Medulla oblongata (tissue), 1 donor: ENCODE measurements around the gene COL7A1.
A peak's percentile ranks its signal among the peaks of the same experiment; 100 is the strongest.

Experiments used
- DNase-seq: peaks from one replicate; pipeline ENCODE4 v3.0.0-alpha.2; 2015; ENCODE audit errors: extremely low spot score

COL7A1 gene

DNA sequence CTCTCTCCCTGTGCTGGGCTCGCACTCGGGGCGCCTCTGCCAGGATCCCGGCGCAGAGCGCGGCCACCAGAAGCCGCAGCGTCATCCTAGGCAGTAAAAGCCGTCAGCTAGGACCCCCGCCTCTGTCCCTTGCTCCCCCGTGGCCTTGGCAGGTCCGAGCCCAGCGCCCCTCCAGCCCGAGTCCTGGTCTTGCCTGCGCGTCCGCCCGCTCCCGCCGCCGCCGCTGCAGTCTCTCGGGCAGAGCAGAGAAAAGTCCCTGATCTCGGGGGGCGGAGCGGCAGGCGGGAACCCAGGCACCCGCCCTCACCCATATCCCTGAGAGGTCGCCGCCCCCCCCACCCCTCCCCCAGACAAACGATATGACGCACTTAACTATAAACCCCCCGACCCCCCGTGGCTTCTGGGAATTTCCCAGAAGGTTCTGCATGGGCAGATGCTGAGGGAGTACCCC is at the start of gene COL7A1:
COL7A1 (minus strand) TSS at position 255 of the 451 bp plus-strand sequence; CDS start at position 85, 170 bp downstream.
- no peak for DNase-seq

- DNase-seq, result no peak
Observed at GRCh38 chr3:48642605-48643004, 47.5 kb upstream of the COL7A1 start.

GRCh38 chr3:48641396-48641795 is 46.3 kb upstream of the COL7A1 start:
- no peak for DNase-seq

GRCh38 chr3:48639944-48640606 is 44.9 kb upstream of the COL7A1 start:
- no peak for DNase-seq

GRCh38 chr3:48637305-48637704 is 42.2 kb upstream of the COL7A1 start:
- no peak for DNase-seq

GRCh38 chr3:48636149-48636655 is 41.1 kb upstream of the COL7A1 start:
- DNase-seq, result no peak

GRCh38 chr3:48635222-48636021 is 40.3 kb upstream of the COL7A1 start, which contains the start of gene SLC26A6:
TSS of gene SLC26A6 (minus strand) at chr3:48635461. CDS start at chr3:48635393, 68 bp downstream.
- DNase-seq, result peak; percentile 98

DNA sequence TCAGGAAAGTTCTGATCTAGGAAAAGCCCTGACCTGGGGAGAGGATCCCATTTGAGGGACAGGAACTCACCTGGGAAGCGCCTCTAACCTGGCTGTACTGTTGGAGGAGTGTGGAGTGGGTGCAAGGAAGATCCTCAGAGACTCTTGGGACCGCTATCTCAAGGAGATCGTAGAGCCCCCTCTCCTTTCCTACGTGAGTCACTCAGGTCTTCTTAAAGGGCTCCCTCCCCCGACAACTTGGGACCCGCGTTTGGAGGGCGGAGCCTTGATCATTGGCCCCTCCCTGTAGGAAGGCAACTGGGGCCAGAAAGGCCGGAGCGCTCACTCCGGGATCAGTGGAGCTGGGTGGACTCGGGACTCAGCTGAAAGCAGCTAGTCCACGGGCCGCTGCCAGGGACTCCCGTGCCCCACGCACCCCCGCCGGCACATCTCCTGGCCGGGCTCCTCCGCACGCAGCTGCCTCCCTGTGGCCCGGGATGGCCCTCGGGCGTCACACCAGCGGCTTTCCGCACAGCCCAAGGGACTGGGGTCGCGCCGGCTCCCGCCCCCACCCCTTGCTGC is 39.6 kb upstream of the COL7A1 start:
- peak; percentile 22 for DNase-seq

GRCh38 chr3:48633743-48634142 is 38.6 kb upstream of the COL7A1 start:
- no peak for DNase-seq

DNA sequence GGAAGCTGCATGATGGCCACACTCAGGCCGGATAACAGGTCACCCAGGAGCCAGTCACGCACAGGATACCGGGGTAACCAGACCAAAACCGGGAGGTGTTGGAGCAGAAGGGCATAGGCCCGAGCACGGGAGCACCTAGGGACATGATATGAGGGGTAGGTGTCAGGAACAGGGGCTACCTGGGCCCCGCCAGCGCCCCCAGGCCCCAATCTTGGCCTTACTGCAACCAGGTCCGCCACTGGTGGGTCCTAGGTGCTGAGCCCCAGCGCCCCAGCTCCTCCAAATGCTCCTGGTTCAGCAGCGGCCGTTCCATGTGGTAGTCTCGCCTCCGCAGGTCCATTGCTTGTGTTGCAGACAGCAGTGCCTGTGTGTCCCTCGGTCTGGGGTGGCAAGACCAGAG is 38.1 kb upstream of the COL7A1 start:
- DNase-seq, result no peak

GRCh38 chr3:48631516-48632448 is 36.7 kb upstream of the COL7A1 start:
- DNase-seq, result no peak

GRCh38 chr3:48630833-48631232 is 35.7 kb upstream of the COL7A1 start:
- DNase-seq, result no peak

DNA sequence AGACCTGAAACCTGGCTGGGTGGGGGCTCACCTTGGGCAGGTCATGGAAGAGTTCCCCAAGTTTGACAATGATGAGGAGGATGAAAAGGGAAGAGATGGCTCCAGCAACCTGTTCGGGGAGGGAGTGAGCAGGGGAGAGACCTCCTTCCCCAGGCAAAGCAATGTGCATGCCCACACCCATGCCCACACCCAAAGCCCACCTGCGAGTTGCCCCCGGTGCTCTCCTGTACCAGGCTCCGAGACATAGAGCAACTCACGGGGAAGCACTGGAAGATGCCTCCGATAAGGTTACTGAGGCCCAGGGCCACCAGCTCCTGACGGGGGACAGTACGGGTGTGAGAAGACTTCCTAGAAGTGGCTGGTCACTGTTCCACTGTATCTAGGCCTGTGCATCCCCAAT is 35.3 kb upstream of the COL7A1 start:
- no peak for DNase-seq

- no peak for DNase-seq
Observed at GRCh38 chr3:48629894-48630293, 34.8 kb upstream of the COL7A1 start.

- DNase-seq, result no peak
Observed at GRCh38 chr3:48628277-48629017, 33.3 kb upstream of the COL7A1 start.

DNA sequence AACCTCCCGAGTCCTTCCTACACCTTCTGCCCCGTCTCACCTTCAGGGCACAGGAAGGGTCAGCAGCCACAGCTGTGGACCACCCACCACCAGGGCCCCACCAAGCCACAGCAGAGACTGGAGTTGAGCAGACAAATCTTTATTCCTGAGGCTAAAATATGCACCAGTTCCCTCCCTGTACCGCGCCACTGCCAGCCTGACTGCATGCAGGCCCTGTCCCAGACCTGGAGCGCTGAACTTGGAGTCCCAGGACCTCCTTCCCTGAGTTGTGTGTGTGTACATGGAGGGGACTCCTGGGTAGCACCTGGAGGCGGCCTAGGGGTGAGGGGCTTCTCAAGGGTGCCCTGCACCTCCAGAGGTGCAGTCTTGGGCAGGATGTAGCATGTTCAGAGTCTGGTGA is 30.5 kb upstream of the COL7A1 start:
- no peak for DNase-seq

- DNase-seq, result no peak
Observed at GRCh38 chr3:48624767-48625166, 29.6 kb upstream of the COL7A1 start.

- DNase-seq, result no peak
Observed at GRCh38 chr3:48623851-48624547, 28.9 kb upstream of the COL7A1 start.

DNA sequence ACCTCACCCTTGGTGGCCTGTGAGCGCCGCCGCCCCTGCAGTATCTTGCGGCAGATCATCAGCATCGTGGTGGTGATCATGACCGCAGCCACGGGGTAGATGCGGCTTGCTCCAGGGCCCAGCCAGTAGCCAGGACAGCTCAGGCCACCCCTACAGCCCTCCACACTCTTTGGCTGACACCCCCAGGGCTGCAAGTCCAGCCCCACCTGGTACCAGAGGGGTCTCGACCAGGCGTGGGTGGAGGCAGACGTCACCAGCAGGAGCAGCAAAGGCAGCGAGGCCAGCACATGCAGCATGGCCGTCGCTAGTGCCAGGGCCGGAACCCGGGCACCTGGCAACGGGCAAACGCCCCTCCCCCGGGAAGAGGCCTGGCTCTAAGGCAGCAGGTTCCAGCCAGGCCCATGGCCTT is 26.3 kb upstream of the COL7A1 start, which contains the start of gene TMEM89:
TMEM89 (minus strand) TSS at position 309 of the 409 bp plus-strand sequence; CDS start at position 296, 13 bp downstream.
- DNase-seq, result no peak
